Measurements from ENCODE around the gene BTN3A1. TPM values are rescaled to one million over a fixed set of nuclear protein-coding genes. Genes with fewer than 3 reads are reported as not detected.
"Not testable (repeated sequence)": the region's sequence is repeated elsewhere in the genome, so short reads cannot be mapped to it uniquely, and the experiment has no call there.

Gene BTN3A1
- total RNA-seq, 1 experiment from 2014 or later: 9.0 TPM

DNA sequence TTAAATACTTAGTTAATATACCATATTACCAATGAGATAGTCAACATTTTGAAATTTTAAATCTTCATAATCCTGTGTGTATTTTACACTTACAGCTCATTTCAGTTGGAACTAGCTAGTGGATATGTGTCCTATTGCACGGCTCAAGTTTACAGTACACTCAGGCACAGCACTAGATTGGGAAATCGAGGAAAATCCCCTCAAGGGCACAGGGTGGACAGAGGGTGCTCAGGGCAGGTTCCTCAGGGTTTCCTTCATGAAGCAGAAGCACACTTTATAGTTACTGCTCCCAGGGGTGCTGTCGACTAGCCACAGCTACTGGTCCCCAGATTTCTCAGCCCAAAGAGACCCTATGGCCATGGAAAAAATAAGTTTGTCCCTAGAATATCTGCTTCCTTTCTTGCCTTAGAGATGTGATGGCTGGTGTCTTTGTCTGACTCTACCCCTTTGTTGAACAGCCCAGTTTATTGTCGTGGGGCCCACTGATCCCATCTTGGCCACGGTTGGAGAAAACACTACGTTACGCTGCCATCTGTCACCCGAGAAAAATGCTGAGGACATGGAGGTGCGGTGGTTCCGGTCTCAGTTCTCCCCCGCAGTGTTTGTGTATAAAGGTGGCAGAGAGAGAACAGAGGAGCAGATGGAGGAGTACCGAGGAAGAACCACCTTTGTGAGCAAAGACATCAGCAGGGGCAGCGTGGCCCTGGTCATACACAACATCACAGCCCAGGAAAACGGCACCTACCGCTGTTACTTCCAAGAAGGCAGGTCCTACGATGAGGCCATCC, 57.1 kb downstream of the BTN3A1 start:
- DNase-seq (ENCODE audit: low read depth, low spot score) (no peak), ATAC-seq (no peak)
- no TSS peak for BruUV-seq (replicated peaks)
- ChIA-PET RAD21 (ENCODE audit: low non-redundant PET in 1 of 2, low total read pairs in 2 of 2, uncharacterized antibody in 2 of 2, unreplicated experiment in 2 of 2) (no interaction called here), POLR2A (no interaction called here), CTCF (no interaction called here)
- Histone ChIP-seq H3K4me2 (ENCODE audit: low read length) (peak overlapping the region; percentile 17; the same call in 1 of the 2 replicates), H3K27me3 (ENCODE audit: insufficient read depth, low read length) (no peaks in the 10 kb centered on the region), H3K27ac (ENCODE audit: low read depth, low read length) (no peak overlapping the region; the same call in 1 of the 2 replicates), H3K9me3 (ENCODE audit: control insufficient read depth in 1 of 2, insufficient read depth in 1 of 2, low read depth in 1 of 2, low read length in 2 of 2) (no peaks in the 10 kb centered on the region), H4K20me1 (ENCODE audit: insufficient read depth) (no peaks in the 10 kb centered on the region), H3K36me3 (ENCODE audit: control insufficient read depth in 1 of 2, insufficient read depth in 2 of 2, low read length in 2 of 2) (peaks cover 23 to 30% of the 10 kb centered on the region in 2 experiments), H3K9me2 (ENCODE audit: insufficient read depth) (no peaks in the 10 kb centered on the region), H3K79me2 (ENCODE audit: insufficient read depth, low read length) (peaks cover 36% of the 10 kb centered on the region), H3K9ac (ENCODE audit: low read length) (no peak overlapping the region), H3K4me1 (ENCODE audit: control insufficient read depth in 1 of 2, insufficient read depth in 2 of 2, low read length in 2 of 2) (peaks cover 0 to 13% of the 10 kb centered on the region in 2 experiments; a peak in 3 of 4 replicates), H3K4me3 (replicated peaks in 1 of 2; ENCODE audit: low read depth in 1 of 2, low read length in 2 of 2) (peak overlapping the region in 1 of 2 experiments; percentile 77; a peak in 1 of 4 replicates), H2AFZ (ENCODE audit: low read depth, low read length, poor library complexity, severe bottlenecking) (no peak overlapping the region)
- intact Hi-C loops (cut with micrococcal nuclease): no loop called here
- TF ChIP-seq FOSL1 (IDR thresholded peaks at IDR 0.05; ENCODE audit: low read depth): no peak
- no peak for TF ChIP-seq EGR1 (IDR thresholded peaks at IDR 0.05; ENCODE audit: low read depth)
- TF ChIP-seq, protein P1, sequence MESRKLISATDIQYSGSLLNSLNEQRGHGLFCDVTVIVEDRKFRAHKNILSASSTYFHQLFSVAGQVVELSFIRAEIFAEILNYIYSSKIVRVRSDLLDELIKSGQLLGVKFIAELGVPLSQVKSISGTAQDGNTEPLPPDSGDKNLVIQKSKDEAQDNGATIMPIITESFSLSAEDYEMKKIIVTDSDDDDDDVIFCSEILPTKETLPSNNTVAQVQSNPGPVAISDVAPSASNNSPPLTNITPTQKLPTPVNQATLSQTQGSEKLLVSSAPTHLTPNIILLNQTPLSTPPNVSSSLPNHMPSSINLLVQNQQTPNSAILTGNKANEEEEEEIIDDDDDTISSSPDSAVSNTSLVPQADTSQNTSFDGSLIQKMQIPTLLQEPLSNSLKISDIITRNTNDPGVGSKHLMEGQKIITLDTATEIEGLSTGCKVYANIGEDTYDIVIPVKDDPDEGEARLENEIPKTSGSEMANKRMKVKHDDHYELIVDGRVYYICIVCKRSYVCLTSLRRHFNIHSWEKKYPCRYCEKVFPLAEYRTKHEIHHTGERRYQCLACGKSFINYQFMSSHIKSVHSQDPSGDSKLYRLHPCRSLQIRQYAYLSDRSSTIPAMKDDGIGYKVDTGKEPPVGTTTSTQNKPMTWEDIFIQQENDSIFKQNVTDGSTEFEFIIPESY (IDR thresholded peaks at IDR 0.05; ENCODE audit: extremely low read depth, insufficient replicate concordance, low read length): no peak
- TF ChIP-seq, protein P2, sequence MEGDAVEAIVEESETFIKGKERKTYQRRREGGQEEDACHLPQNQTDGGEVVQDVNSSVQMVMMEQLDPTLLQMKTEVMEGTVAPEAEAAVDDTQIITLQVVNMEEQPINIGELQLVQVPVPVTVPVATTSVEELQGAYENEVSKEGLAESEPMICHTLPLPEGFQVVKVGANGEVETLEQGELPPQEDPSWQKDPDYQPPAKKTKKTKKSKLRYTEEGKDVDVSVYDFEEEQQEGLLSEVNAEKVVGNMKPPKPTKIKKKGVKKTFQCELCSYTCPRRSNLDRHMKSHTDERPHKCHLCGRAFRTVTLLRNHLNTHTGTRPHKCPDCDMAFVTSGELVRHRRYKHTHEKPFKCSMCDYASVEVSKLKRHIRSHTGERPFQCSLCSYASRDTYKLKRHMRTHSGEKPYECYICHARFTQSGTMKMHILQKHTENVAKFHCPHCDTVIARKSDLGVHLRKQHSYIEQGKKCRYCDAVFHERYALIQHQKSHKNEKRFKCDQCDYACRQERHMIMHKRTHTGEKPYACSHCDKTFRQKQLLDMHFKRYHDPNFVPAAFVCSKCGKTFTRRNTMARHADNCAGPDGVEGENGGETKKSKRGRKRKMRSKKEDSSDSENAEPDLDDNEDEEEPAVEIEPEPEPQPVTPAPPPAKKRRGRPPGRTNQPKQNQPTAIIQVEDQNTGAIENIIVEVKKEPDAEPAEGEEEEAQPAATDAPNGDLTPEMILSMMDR (IDR thresholded peaks at IDR 0.05 in 2 of 3, conservative IDR thresholded peaks at IDR 0.05 in 1 of 3; ENCODE audit: borderline replicate concordance in 1 of 3, insufficient read depth in 1 of 3, low read depth in 2 of 3, low read length in 2 of 3): no peak

DNA sequence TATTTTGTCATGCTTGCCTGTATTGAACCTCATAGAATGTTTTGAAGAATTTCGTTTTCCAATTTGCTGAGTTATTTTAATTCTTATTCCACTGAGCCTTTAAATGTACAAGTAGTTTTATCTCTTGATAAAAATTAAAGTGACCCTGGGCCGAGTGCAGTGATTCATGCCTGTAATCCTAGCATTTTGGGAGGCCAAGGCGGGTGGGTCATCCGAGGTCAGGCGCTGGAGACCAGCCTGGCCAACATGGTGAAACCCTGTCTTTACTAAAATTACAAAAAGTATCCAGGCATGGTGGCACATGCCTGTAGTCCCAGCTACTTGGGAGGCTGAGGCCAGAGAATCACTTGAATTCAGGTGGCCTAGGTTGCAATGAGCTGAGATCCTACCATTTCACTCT, 59.3 kb downstream of the BTN3A1 start:
- H4K20me1 ChIP-seq (ENCODE audit: insufficient read depth); RAD21 ChIA-PET (ENCODE audit: low non-redundant PET in 1 of 2, low total read pairs in 2 of 2, uncharacterized antibody in 2 of 2, unreplicated experiment in 2 of 2); H3K27me3 ChIP-seq (ENCODE audit: insufficient read depth, low read length); H3K27ac ChIP-seq (ENCODE audit: low read depth, low read length); H3K9me2 ChIP-seq (ENCODE audit: insufficient read depth); ATAC-seq; H3K4me2 ChIP-seq (ENCODE audit: low read length); intact Hi-C loops (cut with micrococcal nuclease); DNase-seq (ENCODE audit: low read depth, low spot score); BruUV-seq (replicated peaks); CTCF ChIA-PET; H3K9ac ChIP-seq (ENCODE audit: low read length); H3K4me3 ChIP-seq (replicated peaks in 1 of 2; ENCODE audit: low read depth in 1 of 2, low read length in 2 of 2); POLR2A ChIA-PET; H3K9me3 ChIP-seq (ENCODE audit: control insufficient read depth in 1 of 2, insufficient read depth in 1 of 2, low read depth in 1 of 2, low read length in 2 of 2); H2AFZ ChIP-seq (ENCODE audit: low read depth, low read length, poor library complexity, severe bottlenecking): not testable (repeated sequence)
- H3K4me1 ChIP-seq (ENCODE audit: control insufficient read depth in 1 of 2, insufficient read depth in 2 of 2, low read length in 2 of 2): peaks cover 0 to 13% of the 10 kb centered on the region in 2 experiments; a peak in 3 of 4 replicates
- H3K36me3 ChIP-seq (ENCODE audit: control insufficient read depth in 1 of 2, insufficient read depth in 2 of 2, low read length in 2 of 2): peaks cover 38 to 46% of the 10 kb centered on the region in 2 experiments
- H3K79me2 ChIP-seq (ENCODE audit: insufficient read depth, low read length): peaks cover 36% of the 10 kb centered on the region
